NCI-H1930 (cell line): Measurements from ENCODE around the gene ACTR10.
"Not testable (repeated sequence)": the region's sequence is repeated elsewhere in the genome, so short reads cannot be mapped to it uniquely, and the experiment has no call there.

Experiments used
- DNase-seq, 2 experiments: peaks; one replicate each; lab custom pipeline; 2025; lab: John Stamatoyannopoulos, UW

The ACTR10 gene

GRCh38 chr14:58216544-58216943, 16.6 kb downstream of the ACTR10 start:
- no peak for DNase-seq

- DNase-seq, result no peak
These were observed 27.3 kb downstream of the ACTR10 start for GRCh38 chr14:58227096-58227819.

GRCh38 chr14:58238252-58239243, 38.6 kb downstream of the ACTR10 start:
- no peak for DNase-seq

- peak; percentile 42 to 61 for DNase-seq
These were observed 39.6 kb downstream of the ACTR10 start for GRCh38 chr14:58239244-58240195.

GRCh38 chr14:58243790-58244555, 44.0 kb downstream of the ACTR10 start:
- no peak for DNase-seq

- peak; percentile 95 to 96 for DNase-seq
These were observed 44.8 kb downstream of the ACTR10 start, which contains the start of gene PSMA3 for GRCh38 chr14:58244556-58245387. Gene PSMA3, plus strand, starts transcription at chr14:58244843. Its CDS starts 78 bp downstream, at chr14:58244921.

- DNase-seq, result no peak
These were observed 45.6 kb downstream of the ACTR10 start for GRCh38 chr14:58245562-58245961.

- DNase-seq, result no peak
These were observed 49.7 kb downstream of the ACTR10 start for GRCh38 chr14:58249611-58250010.

- no peak for DNase-seq
These were observed 58.2 kb downstream of the ACTR10 start for GRCh38 chr14:58258156-58258555.

GRCh38 chr14:58262005-58262404, 62.1 kb downstream of the ACTR10 start:
- not testable (repeated sequence) for DNase-seq

GRCh38 chr14:58265401-58265800, 65.5 kb downstream of the ACTR10 start:
- no peak for DNase-seq

- no peak for DNase-seq
These were observed 70.7 kb downstream of the ACTR10 start for GRCh38 chr14:58270628-58271027.

GRCh38 chr14:58272588-58273372, 72.8 kb downstream of the ACTR10 start:
- DNase-seq, result no peak

- no peak for DNase-seq
These were observed 74.9 kb downstream of the ACTR10 start for GRCh38 chr14:58274881-58275280.

GRCh38 chr14:58275527-58276190, 75.7 kb downstream of the ACTR10 start:
- DNase-seq, result no peak

GRCh38 chr14:58276208-58276607, 76.3 kb downstream of the ACTR10 start:
- no peak for DNase-seq

- DNase-seq, result no peak
These were observed 78.2 kb downstream of the ACTR10 start for GRCh38 chr14:58278177-58278576.

- no peak for DNase-seq
These were observed 81.2 kb downstream of the ACTR10 start for GRCh38 chr14:58280954-58281787.
